T1000 (cell line): ENCODE results near the gene CTCFL.
"Not testable (repeated sequence)": the region's sequence is repeated elsewhere in the genome, so short reads cannot be mapped to it uniquely, and the experiment has no call there.

Experiments used
- DNase-seq: peaks from one replicate; lab custom pipeline; 2025; ENCODE audit warnings: mixed read lengths; lab: John Stamatoyannopoulos, UW

The CTCFL gene

DNA sequence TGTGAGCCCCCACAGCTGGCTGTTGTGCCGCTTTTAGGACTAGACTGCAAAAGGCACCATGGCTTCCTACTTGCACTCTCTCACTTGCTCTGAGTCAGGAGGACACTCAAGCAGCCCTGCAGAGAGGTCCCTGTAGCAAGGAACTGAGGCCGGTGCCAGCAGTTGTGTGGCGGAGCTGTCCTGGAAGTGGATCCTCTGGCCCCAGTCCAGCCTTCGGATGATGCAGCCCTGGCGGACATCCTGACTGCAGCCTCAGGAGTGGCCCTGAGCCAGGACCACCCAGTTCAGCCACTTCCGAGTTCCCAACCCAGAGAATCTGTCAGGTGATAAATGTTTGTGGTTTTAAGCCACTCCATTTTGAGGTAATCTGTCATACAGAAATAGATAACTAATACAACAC lies 17.5 kb downstream of the CTCFL start:
- DNase-seq = no peak

DNA sequence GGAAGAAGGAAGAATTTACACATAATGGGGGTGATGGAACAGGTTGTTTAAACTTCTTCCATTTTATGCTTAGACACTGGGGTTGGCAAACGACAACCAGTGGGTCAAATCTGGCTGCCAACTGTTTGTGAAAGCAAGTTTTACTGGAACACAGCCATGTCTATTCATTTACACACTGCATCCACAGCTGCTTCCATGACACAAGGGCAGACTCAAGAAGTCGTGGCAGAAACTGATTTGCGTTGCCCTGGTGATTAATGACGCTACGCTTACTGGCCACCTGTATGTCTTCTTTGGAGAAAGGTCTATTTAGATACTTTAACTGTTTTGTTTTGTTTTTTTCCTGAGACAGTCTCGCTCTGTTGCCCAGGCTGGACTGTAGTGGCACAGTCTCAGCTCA lies 19.0 kb downstream of the CTCFL start:
- DNase-seq = no peak

DNA sequence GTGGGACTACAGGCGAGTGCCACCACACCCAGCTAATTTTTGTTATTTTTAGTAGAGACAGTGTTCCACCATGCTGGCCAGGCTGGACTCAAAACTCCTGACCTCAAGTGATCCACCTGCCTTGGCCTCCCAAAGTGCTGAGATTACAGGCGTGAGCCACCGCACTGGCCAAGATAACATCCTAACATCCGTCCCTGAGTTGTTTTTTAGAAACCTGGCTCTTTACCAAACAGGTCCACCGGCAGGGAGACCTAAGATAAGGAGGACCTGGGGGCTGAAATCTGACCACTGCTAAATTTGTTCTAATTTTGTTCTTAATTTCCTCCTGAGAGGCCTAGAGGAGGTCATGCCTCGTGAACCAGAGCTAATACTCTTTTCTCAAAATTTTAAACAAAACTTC lies 20.5 kb downstream of the CTCFL start:
- no peak for DNase-seq

DNA sequence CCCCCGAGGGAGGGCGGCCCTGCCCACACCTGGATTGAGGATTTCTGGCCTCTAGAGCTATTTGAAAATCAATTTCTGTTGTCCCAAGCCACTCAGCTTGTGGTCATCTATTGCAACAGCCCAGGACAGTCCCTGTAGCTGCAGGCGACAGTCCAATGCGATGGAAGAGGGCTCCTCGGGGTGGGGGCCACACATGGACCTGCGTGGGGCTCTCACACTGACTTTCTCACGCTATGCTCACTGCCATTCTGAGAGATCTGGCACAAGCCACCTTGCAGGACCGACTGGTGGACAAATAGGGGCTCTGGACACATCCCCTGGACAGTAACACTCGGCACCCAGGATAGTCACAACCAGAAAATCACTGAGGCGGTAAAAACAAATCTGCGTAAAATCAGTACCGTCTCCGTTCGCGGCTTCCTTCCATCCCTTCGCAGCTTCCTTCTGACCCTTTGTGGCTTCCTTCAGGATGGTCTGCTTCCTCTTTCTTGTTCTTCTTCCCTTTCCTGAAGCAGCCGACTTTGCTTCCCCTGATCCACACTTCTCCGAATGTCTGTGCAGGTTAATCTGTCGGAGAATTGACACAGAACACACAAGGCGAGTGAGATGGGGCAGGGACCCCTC lies 21.8 kb downstream of the CTCFL start:
- no peak for DNase-seq

DNA sequence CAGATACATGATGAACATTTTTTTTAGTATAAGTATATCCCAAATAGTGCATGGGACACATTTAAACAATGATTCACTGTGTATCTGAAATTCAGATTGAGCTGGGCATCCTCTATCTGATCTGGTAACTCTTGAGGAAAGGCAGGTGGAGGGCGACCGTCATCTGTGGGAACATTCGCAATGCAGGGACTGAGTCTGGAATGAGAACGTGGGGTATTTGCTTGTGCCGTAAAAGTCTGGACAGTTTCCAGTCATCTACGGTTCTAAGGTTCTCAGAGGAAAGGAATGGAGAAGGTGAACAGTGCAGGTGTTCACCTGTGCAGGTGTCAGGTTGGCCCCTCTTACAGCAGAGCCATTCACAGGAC lies 22.6 kb downstream of the CTCFL start:
- DNase-seq = no peak

DNA sequence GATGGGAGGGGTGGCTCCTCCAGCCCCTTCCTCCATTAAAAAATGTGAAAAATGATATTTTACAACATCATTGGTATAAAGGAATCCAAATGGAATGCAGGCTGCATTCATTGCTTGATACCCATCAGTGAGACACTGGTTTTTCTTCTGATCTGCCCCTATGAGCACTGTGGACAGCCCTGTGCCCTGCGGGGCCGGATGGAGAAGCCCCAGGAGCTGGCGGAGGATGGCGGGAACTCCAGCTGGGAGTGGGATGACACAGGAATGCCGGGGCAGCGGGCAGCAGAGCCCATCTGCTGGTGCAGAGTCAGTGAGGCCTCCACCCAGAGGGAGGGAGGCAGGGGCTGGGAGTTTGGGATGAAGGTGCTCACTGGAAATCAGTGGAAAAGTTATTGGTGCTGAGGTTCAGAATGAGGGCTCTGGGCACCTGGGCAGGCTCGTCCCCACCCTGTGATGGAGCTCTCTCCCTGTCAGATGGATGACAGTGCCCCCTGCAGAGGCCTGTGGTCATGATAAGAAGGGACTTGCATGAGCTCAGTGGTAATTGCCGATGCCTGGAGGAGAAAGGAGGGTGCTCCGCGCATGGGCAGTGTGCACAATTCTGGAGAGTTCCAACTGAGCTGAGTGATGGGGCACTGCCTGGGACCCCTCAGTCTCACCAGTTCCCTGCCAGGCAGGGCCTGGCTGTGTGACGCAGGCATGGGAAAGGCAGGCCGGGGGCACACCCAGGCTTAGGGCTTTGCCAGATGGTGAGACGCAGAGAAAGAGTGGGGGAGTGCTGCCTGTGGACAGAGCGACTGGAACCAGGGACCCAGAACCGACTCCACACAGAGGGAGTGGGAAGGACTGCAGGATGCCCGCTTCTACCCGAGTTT lies 23.2 kb downstream of the CTCFL start:
- DNase-seq = no peak

DNA sequence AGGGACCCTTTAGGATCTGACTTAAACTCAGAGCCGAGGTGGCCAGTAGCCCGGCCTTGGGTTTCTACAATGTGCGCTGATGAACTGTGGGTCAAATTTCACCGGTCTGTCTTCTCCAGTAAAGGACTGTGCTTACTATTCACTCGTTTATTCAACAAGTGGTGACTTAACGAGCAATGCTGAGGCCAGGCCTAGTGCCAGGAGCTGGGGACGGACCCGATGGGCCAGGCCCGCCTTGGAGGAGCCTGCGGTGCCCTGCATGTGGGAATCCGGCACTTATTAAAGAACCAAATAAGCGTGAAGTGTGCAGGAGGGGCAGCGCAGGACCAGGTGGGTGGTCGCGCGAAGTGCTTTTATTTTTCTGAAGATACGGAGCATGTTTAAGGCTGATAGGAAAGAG lies 24.0 kb downstream of the CTCFL start:
- DNase-seq = no peak

DNA sequence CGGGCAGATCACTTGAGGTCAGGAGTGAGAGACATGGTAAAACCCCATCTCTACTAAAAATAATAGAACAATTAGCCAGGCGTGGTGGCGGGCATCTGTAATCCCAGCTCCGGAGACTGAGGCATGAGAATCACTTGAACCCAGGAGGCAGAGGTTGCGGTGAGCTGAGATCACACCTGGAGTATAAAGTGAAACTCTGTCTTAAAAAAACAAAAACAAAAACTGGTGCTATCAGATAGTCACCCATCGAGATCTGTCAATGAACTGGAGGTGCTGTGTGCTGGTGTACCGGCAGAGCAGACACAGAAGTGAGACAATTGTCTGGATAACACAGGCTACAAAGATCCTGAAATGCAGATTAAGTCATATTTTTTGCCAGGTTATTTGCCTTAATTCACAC lies 24.7 kb downstream of the CTCFL start:
- no peak for DNase-seq

DNA sequence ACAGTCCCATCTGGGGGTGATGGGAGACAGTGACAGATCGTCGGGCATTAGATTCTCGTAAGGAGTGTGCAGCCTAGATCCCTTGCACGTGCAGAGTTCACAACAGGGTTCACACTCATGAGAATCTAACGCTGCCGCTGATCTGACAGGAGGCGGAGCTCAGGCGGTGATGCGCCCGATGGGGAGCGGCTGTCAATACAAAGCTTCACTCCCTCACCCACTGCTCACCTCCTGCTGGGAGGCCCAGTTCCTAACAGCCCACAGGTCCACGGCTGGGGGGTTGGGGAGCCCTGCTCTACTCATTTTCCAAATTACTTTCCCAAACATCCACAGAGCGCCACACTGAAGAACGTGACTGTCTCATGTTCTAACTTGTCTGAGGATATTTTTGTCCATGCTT lies 25.3 kb downstream of the CTCFL start:
- DNase-seq = no peak

DNA sequence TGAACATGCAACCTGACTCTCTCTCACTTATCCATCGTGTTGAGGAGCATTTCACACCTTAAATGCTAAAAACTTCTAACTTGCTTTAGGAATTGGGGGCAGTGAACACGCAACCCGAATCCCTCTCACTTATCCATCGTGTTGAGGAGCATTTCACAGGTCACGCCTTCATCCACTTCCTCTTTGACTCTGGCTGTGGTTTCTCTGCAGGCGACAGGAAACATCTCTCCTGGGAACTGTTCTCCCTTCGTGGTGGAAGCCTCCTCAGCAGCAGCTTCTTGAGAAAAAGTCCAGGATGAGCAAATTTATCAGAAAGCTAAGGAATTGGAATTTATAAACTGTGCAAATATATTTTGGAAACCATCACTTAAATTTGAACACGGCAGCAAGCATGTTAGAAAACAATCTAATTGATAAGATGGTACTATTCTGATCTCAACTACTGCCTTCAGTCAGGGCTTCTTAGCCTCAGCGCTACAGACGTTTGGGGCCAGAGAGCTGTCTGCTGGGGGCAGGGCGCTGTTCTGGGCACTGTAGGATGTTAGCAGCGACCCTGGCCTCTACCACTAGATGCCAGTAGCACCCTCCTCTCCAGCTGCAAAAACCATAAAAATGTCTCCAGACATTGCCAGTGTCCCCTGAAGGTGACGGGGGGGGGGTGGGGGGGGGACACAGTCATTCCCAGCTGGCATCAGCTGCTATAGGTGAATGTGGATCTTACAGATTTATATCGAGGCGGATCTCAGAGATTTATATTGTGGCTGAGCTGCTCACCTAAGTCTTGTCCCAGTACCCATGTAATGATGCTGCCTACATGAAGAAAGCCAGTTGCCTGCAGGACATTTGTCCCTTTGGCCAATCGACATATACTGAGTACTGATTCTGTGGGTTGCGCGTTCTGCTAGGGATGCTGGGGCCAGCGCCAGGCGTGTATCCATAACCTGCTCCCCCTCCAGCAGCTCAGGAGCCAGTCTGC lies 26.2 kb downstream of the CTCFL start:
- no peak for DNase-seq

DNA sequence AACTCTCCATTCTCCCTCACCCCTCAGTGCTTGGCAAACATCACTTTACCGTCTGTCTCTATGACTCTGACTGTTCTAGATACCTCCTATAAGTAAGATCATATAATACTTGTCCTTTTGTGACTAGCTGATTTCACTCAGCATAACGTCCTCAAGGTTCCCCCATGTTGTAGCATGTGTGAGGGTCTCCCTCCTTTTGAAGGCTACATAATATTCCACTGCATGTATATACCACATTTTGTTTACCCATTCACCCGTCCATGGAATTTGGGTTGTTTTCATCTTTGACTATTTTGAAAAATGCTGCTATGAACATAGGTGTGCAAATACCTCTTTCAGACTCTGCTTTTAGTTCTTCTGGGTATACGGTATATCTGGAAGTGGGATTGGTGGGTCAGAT lies 28.3 kb downstream of the CTCFL start:
- DNase-seq = no peak

DNA sequence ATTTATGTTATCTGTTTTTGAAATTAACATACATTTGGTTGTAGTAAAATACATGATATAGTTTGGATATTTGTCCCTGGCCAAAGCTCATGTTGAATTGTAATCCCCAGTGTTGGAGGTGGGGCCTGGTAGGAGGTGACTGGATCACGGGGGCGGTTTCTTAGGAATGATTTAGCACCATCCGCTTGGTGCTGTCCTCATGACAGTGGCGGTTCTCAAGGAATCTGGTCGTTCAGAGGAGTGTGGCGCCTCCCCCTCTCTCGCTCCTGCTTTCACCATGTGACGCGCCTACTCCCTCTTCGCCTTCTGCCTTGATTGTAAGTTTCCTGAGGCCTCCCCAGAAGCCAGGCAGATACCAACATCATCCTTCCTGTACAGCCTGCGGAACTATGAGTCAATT lies 29.0 kb downstream of the CTCFL start:
- DNase-seq = no peak

DNA sequence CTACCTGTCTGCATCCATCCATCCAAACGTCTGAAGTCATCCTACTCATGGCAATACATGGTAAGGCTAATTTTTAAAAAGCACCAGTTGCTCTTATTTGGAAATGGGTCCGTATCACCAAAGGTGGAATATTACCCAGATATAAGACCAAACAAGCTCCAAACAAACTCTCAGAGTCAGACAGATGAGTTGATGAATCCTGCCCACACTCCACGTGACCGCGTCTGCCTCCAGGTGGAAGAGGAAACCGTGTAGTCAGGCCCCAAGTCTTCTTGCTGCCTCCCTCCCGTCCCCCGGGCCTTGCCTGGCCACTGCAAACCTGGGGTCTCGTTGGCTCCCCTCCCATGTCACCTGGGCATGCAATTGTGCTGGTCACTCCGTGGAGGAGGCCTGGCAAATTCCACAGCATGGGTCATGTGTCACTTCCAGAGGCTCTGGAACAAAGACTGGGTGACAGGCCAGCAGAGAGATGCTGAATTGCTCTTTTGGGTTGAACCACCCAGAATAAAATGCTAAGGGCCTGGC lies 31.8 kb downstream of the CTCFL start:
- DNase-seq = no peak

DNA sequence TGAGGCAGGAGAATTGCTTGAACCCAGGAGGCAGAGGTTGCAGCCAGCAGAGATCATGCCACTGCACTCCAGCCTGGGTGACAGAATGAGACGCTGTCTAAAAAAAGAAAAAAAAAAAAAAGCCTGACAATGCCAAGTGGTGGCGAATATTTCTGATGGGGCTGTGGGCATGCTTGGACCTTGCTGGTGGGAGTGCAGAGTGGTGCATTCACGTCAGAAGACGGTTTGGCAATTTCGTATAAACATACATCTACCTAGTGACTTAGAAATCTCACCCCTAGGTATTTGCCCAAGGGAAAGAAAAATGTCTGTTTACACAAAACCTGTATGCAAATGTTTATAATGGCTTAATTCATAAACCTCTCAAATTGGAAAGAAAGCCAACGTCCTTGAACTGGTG lies 33.6 kb downstream of the CTCFL start:
- no peak for DNase-seq

DNA sequence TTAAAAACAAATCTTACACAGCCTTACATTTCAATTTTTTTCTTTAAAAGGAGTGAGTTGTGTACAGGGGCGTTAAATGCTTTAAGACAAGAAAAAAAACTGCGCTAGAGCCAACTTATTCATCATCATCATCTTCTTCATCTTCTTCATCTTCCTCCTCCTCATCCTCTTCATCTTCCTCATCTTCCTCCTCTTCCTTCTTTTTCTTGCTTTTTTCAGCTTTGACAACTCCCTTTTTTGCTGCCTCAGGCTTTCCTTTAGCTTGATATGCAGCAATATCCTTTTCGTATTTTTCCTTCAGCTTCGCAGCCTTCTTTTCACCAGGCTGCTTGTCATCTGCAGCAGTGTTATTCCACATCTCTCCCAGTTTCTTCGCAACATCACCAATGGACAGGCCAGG lies 36.7 kb downstream of the CTCFL start:
- DNase-seq = not testable (repeated sequence)

DNA sequence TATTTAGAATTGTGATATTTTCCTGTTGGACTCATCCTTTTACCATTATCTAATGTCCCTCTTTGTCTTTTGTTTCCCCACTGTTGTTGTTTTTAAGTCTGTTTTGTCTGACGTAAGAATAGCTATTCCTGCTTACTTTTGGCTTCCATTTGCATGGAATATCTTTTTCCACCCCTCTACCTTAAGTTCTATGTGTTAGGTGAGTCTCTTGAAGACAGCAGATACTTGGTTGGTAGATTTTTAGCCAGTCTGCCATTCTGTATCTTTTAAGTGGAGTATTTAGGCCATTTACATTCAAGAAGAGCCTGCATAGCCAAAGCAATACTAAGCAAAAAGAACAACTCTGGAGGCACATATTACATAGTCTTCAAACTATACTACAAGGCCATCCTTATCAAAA lies 39.2 kb downstream of the CTCFL start:
- DNase-seq = no peak

DNA sequence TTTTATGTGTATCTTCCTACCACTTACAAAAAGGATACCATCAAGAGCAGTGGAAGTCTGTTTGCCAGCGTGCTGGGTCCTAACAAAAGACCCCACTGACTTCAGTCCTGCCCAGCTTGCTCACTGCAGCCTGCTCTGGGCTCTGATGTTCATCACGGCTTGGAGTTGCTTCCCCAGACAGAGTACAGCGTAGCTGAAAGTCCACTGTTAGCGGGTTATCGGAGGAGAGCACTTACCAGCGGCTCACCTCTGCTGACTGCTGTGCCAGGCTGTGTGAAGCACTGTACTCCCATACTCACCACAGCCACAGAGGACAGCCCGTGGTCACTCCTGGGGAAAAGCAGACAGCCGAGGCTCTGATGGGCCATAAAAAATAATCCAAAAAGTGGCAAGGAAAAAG lies 40.2 kb downstream of the CTCFL start:
- DNase-seq = no peak

DNA sequence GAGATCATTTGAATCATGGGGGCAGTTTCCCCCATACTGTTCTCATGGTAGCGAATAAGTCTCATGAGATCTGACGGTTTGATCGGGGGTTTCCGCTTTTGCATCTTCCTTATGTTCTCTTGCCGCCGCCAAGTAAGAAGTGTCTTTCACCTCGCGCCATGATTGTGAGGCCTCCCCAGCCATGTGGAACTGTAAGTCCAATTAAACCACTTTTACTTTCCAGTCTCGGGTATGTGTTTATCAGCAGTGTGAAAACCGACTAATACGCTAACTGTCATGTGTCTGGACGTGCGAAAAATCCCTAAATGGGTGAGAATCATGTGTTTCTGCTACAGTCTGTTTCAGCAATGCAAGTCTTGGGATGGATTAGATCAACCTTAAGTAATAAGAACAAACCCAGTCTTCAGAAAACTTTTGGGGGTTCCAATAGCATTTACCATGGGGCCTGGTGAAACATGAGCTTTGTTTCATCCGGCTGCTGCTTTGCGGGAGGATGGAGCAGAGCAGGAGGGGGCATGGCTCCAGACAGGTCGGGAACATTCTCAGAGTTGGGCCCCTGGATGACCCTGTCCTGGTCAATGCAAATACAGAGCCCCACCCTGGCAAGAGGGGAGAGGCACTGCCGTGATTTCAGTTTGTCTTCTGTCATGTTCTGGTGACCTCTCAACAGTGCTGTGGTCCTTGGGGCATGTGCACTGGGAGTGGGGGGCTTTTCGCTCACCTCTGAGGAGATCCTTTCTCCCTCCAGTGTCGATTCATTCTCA lies 41.5 kb downstream of the CTCFL start:
- DNase-seq = no peak

DNA sequence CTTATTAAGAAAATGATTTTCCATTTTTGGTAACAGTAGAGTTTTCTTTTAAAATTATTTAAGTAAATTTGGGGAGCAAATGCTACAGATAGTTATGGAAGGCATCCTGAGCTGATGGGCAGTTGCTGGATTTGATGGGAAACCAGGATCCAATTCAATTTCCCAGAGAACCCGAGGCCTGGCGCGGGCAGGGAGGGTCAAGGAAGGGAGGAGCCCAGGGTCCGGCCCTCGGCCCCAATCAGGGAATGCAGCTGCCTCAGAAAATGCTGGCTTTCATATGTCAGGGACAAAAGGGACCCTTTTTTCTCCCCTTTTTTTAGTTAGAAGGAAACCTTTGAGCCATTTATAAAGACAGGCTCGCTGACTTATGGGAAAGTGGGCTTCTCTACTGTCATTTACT lies 42.1 kb downstream of the CTCFL start:
- no peak for DNase-seq

DNA sequence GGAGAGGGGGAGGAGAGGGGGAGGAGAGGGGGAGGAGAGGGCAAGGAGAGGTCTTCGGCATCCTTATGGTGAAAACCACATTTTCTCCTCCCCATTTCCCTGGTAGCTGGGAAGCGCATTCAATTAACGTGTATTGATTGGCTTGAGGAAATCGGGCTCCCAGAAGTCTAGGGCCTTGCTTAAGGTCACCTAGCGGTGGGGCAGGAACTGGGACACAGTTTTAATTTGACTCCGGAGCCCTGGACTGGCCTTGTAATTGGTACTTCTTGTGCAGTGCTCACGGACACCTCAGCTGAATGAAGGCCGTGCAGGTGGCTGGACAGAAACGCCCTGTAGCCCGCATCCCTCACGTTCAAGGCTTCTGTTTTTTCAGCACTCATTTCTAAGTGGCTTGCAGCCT lies 42.8 kb downstream of the CTCFL start:
- DNase-seq = no peak

DNA sequence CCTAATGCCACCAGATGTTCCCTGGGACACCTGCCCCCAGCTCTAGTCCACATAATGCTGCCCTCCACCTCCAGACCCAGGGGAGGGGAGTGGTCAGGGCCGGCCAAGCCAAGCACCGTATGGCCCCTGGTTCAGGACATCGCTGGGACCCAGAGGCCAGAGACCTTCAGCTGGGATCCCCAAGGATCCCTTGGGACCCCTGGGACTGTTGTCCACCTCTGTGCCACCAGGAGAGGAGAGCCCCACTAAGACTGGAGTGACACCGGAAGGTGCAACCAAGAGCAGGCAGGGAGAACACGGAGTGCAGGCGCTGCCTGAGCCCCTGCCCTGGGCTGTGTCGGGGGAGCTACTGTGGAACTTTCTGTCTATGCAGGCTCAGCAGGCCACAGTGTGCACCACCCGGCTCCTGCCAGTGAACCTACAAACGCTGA lies 43.6 kb downstream of the CTCFL start:
- DNase-seq = no peak
